ENCODE measurements around the gene PLXNA4. TPM values are rescaled to one million over a fixed set of nuclear protein-coding genes. Genes with fewer than 3 reads are reported as not detected.

PLXNA4 gene
- total RNA-seq, 1 donor from 2014 or later = 15.5 TPM

- no peak for DNase-seq (ENCODE audit: low read depth, low spot score)
Measured at GRCh38 chr7:132117181-132117580, 459.1 kb downstream of the PLXNA4 start.

DNA sequence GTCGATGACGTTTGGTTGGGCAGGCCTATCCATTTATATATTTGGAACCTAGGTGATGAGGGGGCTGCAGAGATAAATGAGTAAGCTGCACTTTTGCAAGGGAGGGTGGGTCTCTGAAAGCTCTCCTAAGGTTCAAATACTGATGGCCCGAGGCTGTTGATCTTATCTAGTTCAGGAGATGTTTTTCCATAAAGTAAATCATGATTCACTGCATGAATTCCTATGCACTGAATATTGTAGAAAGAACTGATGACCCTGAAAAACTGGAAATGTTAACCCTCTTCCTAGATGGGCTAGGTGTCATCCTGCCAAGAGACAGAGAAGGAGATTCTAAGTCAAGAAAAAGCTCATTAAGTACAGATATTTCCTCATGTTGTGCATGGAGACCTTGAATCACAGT, 459.9 kb downstream of the PLXNA4 start:
- DNase-seq (ENCODE audit: low read depth, low spot score) = no peak

GRCh38 chr7:132115758-132116157, 460.5 kb downstream of the PLXNA4 start:
- DNase-seq (ENCODE audit: low read depth, low spot score) = no peak

- DNase-seq (ENCODE audit: low read depth, low spot score) = no peak
Measured at GRCh38 chr7:132115028-132115427, 461.2 kb downstream of the PLXNA4 start.

DNA sequence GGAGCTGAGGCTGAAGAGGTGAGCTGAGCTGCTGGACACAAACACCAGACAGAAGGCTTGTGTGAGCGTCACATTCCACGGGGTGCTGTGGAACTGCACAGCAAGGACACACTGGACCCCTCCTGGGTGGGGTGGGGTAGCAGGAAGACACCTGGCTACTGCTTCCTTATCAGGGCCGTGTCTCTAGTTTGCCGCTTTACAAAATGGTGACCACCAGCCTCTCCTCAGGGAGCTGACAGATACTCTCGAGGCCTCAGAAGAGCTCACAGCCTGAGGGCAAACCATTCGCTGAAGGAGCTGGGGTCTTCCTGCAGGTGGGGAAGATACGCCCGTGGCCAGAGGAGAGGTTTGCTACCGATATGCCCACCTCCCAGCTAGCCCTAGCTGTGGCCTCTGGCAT, 461.9 kb downstream of the PLXNA4 start:
- no peak for DNase-seq (ENCODE audit: low read depth, low spot score)

DNA sequence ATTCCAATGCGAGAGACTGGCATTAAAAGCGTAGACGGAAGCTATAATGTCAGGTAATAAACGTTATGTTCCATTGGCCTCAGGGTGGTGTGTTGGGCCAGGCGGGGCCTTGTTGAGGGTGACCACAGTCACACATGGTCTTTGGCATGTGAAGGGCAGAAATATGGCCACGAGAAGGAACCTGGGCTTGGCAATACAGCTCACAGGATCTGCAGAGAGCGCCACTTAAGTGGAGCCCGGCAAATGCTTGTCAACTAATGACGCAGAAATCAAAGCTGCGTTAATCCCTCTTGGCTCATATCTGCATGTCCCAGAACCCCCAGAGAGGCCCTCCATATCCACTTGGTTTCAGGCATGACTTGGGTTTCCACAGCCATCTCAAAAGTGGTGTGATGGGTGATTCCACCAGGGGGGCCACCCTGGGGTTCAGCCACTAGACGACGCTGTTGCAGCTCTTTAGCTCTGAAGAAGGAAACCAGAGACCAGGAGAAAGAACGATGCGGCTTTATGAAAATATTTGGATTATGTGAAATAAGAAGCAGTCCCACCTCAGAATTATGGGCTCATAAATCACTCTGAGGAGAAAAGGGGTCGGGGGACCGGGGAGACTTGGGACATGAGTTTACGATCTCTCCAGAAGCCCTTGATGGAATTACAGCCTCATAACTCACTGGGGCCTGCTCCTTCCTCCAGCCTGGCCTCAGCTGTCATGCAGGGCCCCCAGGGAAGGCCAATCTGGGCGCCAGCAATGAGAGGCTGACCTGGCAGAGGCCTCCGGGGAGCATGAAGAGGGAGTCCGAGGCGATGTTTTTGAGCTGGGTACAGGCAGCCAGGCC, 462.5 kb downstream of the PLXNA4 start:
- no peak for DNase-seq (ENCODE audit: low read depth, low spot score)

DNA sequence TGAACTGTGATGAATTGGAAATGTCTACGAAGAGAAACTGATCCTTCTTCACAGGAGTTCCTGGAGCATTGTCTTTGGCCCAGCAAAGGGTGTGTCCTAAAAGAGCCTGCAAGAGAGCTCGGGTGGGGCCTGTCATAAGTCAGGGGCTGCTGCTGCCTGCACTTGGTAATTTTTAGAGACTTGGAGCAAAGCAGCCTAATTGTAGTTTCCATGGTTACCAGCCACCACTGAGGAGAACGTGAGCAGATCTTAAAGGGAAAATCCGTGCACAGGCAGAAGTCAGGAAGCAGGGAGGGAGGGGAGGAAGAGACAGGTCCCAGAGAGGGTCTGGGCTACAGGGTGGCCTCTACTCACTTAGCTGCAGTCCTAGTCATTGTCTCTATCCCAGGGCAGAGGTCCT, 463.6 kb downstream of the PLXNA4 start:
- DNase-seq (ENCODE audit: low read depth, low spot score) = no peak

GRCh38 chr7:132112106-132112505, 464.2 kb downstream of the PLXNA4 start:
- DNase-seq (ENCODE audit: low read depth, low spot score) = no peak

DNA sequence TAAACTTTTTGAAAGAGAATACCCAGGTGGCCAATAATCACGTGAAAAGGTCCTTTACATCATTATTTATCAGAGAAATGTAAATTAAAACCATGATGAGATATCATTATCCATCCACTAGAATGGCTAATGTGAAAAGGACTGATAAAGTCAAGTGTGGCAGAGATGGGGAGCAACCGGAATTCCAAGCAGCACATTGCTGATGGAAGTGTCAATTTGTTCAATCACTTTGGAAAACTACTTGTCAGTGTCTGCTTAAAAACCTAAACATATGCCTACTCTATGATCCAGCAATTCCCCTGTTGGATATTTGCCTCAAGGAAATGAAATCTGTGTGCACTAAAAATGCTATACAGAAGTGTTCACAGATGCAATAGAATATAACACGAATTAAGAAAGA, 465.6 kb downstream of the PLXNA4 start:
- DNase-seq (ENCODE audit: low read depth, low spot score) = no peak

DNA sequence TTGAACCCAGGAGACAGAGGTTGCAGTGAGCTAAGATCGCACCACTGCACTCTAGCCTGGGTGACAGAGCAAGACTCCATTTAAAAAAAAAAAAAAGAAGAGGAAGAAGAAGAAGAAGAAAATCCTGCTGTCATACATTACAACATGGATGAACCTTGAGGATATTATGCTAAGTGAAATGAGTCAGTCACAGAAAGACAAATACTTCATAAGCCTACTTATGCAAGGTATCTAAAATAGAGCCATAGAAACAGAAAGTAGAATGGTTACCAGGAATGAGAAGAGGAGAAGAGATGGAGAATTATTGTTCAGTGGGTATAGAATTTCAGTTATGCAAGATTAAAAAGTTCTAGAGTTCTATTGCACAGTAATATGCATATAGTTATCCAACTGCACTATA, 466.5 kb downstream of the PLXNA4 start:
- no peak for DNase-seq (ENCODE audit: low read depth, low spot score)

- DNase-seq (ENCODE audit: low read depth, low spot score) = no peak
Measured at GRCh38 chr7:132108563-132108962, 467.7 kb downstream of the PLXNA4 start.

- DNase-seq (ENCODE audit: low read depth, low spot score) = no peak
Measured at GRCh38 chr7:132106491-132106890, 469.8 kb downstream of the PLXNA4 start.

- no peak for DNase-seq (ENCODE audit: low read depth, low spot score)
Measured at GRCh38 chr7:132105096-132105495, 471.2 kb downstream of the PLXNA4 start.

DNA sequence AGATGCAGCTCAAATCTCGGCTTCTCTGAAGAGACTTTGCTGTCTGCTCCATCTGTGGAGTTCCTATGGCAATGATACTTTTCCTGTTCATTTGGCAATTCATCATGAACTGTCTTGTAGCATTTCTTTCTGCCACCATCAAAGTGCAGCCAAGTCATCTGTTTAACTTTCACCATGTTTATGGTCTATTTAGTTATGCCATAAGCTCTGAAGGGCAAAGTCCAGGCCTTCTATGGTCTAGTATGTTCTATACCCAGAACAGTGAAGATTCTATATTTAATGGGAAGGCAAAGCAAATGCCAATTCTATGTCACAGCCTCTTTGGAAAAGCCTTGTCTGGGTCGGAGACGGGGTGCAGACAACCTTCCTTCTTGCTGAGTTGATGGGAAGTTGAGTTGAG, 472.6 kb downstream of the PLXNA4 start:
- DNase-seq (ENCODE audit: low read depth, low spot score) = no peak

DNA sequence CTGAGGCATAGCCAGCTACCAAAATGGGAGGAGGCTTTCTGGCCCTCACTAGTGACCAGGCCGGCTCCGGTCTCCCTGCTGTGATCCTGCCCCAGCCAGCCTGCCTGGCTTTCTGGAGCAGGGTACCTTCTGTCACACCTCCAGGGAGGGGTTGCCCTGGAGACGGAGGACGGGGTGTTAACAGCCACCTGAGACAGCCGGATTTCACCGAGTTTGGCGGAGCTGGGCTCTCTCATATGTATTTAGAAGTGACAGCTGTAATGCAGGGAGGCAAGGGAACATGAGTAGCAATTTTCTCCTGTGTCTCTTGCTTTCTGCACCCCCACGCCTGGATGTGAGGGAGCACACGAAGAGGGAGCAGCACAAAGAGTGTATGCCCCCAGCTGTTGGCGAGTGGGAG, 473.3 kb downstream of the PLXNA4 start:
- no peak for DNase-seq (ENCODE audit: low read depth, low spot score)

GRCh38 chr7:132102391-132102790, 473.9 kb downstream of the PLXNA4 start:
- DNase-seq (ENCODE audit: low read depth, low spot score) = no peak

DNA sequence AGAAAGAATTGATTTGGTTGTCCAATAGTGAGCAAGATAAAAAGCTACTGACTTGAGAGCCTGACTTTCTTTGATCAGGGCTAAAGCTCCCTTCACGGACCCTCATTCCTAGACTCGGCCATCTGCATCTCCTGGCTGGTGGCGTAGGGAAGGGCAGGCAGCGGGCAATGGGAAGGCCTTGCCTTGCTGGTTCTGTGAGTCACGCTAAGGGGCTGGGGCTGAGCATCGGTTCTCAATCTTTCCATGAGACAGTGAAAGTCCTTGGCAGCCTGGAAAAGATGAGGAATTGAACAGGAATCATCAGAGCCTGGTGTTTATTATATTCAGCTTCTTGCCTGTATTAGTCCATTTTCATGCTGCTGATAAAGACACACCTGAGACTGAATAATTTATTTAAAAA, 475.3 kb downstream of the PLXNA4 start:
- DNase-seq (ENCODE audit: low read depth, low spot score) = no peak

DNA sequence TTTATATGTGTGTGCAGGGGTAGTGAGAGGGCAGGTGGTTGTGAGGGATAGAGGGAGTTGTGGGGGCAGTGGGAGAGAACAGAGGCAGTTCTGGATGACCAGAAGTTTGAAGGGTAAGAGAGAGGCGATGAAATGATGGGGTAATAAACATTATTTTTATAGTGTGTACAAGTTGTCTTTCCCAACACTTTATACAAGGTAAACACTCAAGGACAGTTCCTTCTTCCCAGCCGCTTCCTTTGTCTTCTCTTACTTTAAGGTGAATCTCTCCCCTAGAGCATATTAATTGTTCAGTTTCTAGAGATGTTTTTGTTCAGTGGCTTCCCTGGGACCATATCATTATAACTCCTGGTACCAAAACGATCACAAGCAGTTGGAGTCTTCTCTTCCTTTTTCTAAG, 475.8 kb downstream of the PLXNA4 start:
- no peak for DNase-seq (ENCODE audit: low read depth, low spot score)

- no peak for DNase-seq (ENCODE audit: low read depth, low spot score)
Measured at GRCh38 chr7:132099163-132099562, 477.1 kb downstream of the PLXNA4 start.

- no peak for DNase-seq (ENCODE audit: low read depth, low spot score)
Measured at GRCh38 chr7:132098327-132098726, 477.9 kb downstream of the PLXNA4 start.

DNA sequence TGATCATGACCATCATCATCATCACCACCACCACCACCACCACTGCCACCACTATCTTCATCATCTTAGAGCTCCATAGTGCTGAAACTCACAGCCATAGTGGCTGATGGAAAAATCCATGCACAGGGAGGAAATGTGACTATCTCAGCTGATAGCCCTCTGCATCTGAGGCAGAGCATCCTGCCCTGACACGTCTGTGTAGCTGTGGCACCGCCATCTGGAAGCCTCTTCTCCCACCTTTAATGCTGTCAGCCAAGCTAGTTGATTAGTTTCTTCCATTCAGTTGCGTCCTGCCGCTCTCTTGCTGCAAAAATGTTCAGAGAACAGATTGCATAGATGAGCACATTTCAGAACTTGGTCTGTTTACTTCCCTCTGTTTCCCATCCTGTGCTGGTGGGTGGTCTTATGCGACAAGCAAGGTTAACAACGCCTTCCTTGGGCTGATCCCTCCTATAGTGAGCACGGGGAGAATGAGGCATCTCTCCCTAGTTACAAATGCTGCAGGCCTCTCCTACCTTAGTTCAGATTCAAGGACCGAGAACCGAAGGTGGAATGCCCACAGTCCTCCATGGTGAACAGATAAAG, 478.6 kb downstream of the PLXNA4 start:
- DNase-seq (ENCODE audit: low read depth, low spot score) = no peak

DNA sequence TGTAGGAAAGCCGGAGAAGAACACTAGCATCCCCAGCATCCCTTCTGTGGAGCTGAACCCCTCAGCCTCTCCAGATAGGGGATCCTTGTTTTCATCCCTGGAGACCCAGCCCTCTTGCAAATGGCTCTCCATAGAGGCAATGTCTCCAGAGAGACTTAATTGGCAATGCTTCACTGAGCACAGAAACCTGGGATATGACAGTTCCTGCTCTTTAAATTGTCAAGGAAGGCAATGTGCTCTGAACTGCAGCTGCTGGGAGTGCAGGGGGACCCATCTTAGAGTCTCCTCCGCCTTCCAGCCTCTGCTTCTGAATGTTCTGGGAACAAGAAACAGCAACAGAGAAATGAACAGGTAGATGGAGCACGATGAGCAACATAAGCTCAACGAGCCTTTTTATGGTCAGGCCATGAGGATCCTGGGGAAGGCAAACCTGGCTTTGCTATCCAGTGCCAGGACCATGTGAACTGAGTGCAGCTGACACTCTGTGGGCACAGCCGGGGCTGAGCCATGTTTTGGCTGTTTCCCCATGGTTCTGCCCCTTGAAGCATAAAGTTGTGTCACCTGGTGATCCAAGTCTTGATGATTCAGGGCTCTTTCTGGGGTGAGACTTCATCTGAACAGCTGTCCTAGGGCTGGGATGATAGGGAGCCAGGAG, 481.0 kb downstream of the PLXNA4 start:
- no peak for DNase-seq (ENCODE audit: low read depth, low spot score)

DNA sequence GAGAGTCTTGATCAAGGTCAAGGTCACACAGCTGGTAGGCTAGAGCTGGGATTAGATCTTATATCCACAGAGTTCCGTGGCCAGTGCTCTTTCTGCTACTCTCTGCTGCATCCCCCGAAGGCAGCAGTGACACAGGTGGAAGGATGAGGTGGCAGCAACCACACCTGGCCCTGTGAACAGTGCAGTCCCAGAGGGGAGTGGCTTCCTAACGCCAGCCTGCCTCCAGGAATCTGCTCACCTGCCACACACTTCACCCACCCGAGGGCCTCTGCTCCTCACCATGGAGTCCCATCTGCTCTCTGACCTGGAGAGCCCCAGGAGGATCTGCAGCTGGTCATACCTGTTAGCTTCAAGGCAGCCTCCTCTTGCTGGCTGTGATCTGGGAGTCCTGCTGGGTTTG, 484.2 kb downstream of the PLXNA4 start:
- DNase-seq (ENCODE audit: low read depth, low spot score) = no peak

Measured in pulmonary artery endothelial cell (primary cell).